Measurements from ENCODE around the gene CNTNAP2. TPM values are rescaled to one million over a fixed set of nuclear protein-coding genes. Genes with fewer than 3 reads are reported as not detected.

Gene CNTNAP2
- total RNA-seq, 1 experiment from 2014 or later: 64.5 TPM

DNA sequence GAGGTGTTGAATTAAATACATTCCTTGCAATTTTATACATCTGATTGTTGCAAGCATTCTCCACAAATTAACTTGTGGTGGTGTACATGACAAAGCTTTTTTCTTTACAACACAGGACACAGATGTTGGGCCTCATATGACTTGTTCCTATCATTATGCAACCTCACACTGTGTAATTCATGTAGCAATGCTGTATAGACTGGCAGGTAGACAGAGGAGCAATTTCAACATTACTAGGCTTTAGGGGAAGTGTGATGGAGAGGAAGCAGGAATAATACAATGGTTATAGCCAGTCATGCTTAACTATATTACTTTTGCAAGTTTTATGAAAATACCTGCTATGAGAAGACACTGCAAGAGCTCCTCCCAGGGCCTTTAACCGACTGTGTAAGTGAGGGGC, 832.1 kb downstream of the CNTNAP2 start:
- H4K20me1 ChIP-seq (ENCODE audit: control insufficient read depth, insufficient read depth, insufficient read length): no peaks in the 10 kb centered on the region
- Mint-ChIP-seq H3K4me1 (no peaks in the 10 kb centered on the region), H3K36me3 (ENCODE audit: insufficient read depth in 1 of 3, low read depth in 3 of 3) (peaks cover 0 to 7% (median 0%) of the 10 kb centered on the region in 3 experiments; a peak in 2 of 7 replicates), H3K9me3 (peaks cover 5 to 13% of the 10 kb centered on the region in 2 experiments; a peak in 4 of 5 replicates), H3K27me3 (ENCODE audit: low read depth) (no peaks in the 10 kb centered on the region), H3K27ac (no peak overlapping the region), H3K4me3 (no peak overlapping the region)
- no peaks in the 10 kb centered on the region for H3K79me2 ChIP-seq (ENCODE audit: insufficient read depth, low read length)
- H3K9ac ChIP-seq (ENCODE audit: extremely low read depth, insufficient read length, low read length): no peak overlapping the region
- no peak overlapping the region for H3K4ac ChIP-seq (ENCODE audit: low read depth, low read length)
- H3K23me2 ChIP-seq (ENCODE audit: insufficient read length, low read depth, low read length, poor library complexity, severe bottlenecking): no peaks in the 10 kb centered on the region
- H3K14ac ChIP-seq (ENCODE audit: insufficient read depth, low read length): no peak overlapping the region
- no peaks in the 10 kb centered on the region for H3K79me1 ChIP-seq (ENCODE audit: insufficient read depth, low read depth, low read length, poor library complexity, severe bottlenecking)
- H2BK12ac ChIP-seq (ENCODE audit: insufficient read length, low read depth, low read length): no peak overlapping the region
- no CpG with 5 or more reads among the region's 1 CpG for WGBS (ENCODE audit: extremely low coverage, insufficient read length, low lambda C conversion rate)
- H3K4me1 ChIP-seq (ENCODE audit: insufficient read depth, low read length): no peaks in the 10 kb centered on the region
- no peaks in the 10 kb centered on the region for H3K9me3 ChIP-seq (ENCODE audit: control insufficient read depth, low read depth, low read length)
- no peaks in the 10 kb centered on the region for H3K27me3 ChIP-seq (ENCODE audit: insufficient read depth, low read length)
- DNase-seq: no peak
- H2BK15ac ChIP-seq (ENCODE audit: low read depth, low read length): no peak overlapping the region
- H4K91ac ChIP-seq (ENCODE audit: insufficient read length, low read depth, low read length): no peak overlapping the region
- no peak overlapping the region for H2BK120ac ChIP-seq (ENCODE audit: low read depth, low read length, poor library complexity, severe bottlenecking)
- no peak overlapping the region for H4K5ac ChIP-seq (ENCODE audit: insufficient read length, low read depth, low read length)
- no peak overlapping the region for H2BK5ac ChIP-seq (ENCODE audit: insufficient read length, low read length)
- H2AFZ ChIP-seq (ENCODE audit: low read length): no peak overlapping the region
- no peak overlapping the region for H3T11ph ChIP-seq (ENCODE audit: low read length)
- H3K56ac ChIP-seq (ENCODE audit: insufficient read length, low read depth, low read length): no peak overlapping the region
- no peak overlapping the region for H3K23ac ChIP-seq (ENCODE audit: insufficient read length, low read depth, low read length)
- no peak overlapping the region for H3K27ac ChIP-seq (ENCODE audit: insufficient read length, low read depth, low read length)
- H2AK5ac ChIP-seq (ENCODE audit: insufficient read length, low read length): no peak overlapping the region
- H3K4me2 ChIP-seq (ENCODE audit: insufficient read depth, insufficient read length, low read length): no peak overlapping the region
- TF ChIP-seq, protein P1, sequence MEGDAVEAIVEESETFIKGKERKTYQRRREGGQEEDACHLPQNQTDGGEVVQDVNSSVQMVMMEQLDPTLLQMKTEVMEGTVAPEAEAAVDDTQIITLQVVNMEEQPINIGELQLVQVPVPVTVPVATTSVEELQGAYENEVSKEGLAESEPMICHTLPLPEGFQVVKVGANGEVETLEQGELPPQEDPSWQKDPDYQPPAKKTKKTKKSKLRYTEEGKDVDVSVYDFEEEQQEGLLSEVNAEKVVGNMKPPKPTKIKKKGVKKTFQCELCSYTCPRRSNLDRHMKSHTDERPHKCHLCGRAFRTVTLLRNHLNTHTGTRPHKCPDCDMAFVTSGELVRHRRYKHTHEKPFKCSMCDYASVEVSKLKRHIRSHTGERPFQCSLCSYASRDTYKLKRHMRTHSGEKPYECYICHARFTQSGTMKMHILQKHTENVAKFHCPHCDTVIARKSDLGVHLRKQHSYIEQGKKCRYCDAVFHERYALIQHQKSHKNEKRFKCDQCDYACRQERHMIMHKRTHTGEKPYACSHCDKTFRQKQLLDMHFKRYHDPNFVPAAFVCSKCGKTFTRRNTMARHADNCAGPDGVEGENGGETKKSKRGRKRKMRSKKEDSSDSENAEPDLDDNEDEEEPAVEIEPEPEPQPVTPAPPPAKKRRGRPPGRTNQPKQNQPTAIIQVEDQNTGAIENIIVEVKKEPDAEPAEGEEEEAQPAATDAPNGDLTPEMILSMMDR (conservative IDR thresholded peaks at IDR 0.05): no peak
- no peak overlapping the region for H3K18ac ChIP-seq (ENCODE audit: insufficient read length, low read depth, low read length)
- no peak overlapping the region for H2BK20ac ChIP-seq (ENCODE audit: low read depth, low read length, poor library complexity, severe bottlenecking)
- no peak overlapping the region for H4K8ac ChIP-seq (replicated peaks; ENCODE audit: insufficient read length, low read depth, low read length)
